GM12878 (cell line): ENCODE results near the gene SEMA4C.

Experiments
- CTCF ChIP-seq, 3 experiments: IDR thresholded peaks in 2 of 3; conservative IDR thresholded peaks in 1 of 3; 2 replicates each; pipeline ENCODE4 v1.5.1; 2011; ENCODE audit warnings: low read depth in 3 of 3, low read length in 3 of 3, mild to moderate bottlenecking in 3 of 3, control low read depth in 2 of 3, moderate library complexity in 2 of 3, inconsistent platforms in 1 of 3, mixed read lengths in 1 of 3; ENCODE audit not compliant: control insufficient read depth in 2 of 3, insufficient read depth in 1 of 3; ENCODE audit errors: extremely low read depth in 1 of 3
- SP1 ChIP-seq: IDR thresholded peaks from one replicate; pipeline ENCODE4 v1.6.1; 2011; ENCODE audit warnings: low read depth, low read length

GRCh38 chr2:96868555-96869280, 1.2 kb downstream of the SEMA4C start:
- peak; percentile 59 to 62 (median 60); a peak in 5 of 6 replicates for TF ChIP-seq CTCF (IDR thresholded peaks at IDR 0.05 in 2 of 3, conservative IDR thresholded peaks at IDR 0.05 in 1 of 3; ENCODE audit: control insufficient read depth in 2 of 3, extremely low read depth in 1 of 3, insufficient read depth in 1 of 3, low read depth in 3 of 3, low read length in 3 of 3)
- no peak for TF ChIP-seq SP1
